Upper lobe of left lung (tissue), 4 donors: ENCODE results near the gene RNF13.

Source experiments
- CTCF ChIP-seq, 6 experiments: fragments of 450-650 bp in 4 of 6; fragments of 200-600 bp in 2 of 6; sonication (generic) in 2 of 6; IDR thresholded peaks; one replicate each; pipeline ENCODE4 v1.5.1; 2016 to 2019; ENCODE audit warnings: antibody characterized with exemption in 6 of 6
- POLR2A ChIP-seq, 4 donors: fragments of 450-650 bp; IDR thresholded peaks; one replicate each; pipeline ENCODE4 v1.5.1; 2016 to 2017; ENCODE audit warnings: antibody characterized with exemption in 4 of 4, mild to moderate bottlenecking in 2 of 4

DNA sequence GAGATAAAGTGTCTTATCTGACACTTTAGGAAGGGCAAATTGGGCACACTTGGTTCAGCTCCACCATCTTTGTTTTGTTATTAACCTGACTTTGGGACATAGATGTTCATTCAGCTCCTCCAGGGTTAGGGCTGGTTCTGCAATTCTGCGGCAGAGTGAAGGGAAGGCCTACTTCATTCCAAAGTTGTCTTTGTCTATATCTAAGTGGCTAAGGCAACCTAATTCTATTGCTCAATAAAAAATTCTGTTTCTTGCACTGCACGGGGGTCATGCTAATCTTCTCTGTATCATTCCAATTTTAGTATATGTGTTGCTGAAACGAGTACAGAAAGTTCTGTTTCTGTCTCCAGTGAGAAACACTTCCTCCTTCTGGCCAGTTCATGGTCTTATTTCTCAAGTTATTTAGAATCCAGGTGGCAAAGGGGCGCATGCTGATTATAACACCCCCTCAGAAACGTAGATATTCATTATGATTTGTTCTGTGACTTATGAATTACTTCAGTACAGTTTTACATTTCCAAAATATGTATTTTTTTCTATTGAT, 104.2 kb downstream of the RNF13 start:
- no peak for TF ChIP-seq CTCF (IDR thresholded peaks at IDR 0.05)
- no peak for TF ChIP-seq POLR2A (IDR thresholded peaks at IDR 0.05)
